GM23338 (cell line): Measurements from ENCODE around the gene RPS6KA5. TPM values are rescaled to one million over a fixed set of nuclear protein-coding genes. Genes with fewer than 3 reads are reported as not detected.

Experiments used
- ATAC-seq: fragments of 200-7000 bp; cut with Tn5 transposase; 3 replicates; pipeline ENCODE4 v1.9.1; 2020
- DNase-seq: peaks from one replicate; pipeline ENCODE4 v3.0.0-alpha.2; 2015; ENCODE audit warnings: low spot score
- H2AFZ ChIP-seq: fragments of 200-600 bp; sonication (generic); 2 replicates; pipeline ENCODE4 v1.8.0; 2016; ENCODE audit warnings: antibody characterized with exemption, mild to moderate bottlenecking, moderate library complexity
- H3F3A ChIP-seq: fragments of 200-600 bp; sonication (generic); replicated peaks from 2 replicates; pipeline ENCODE4 v1.8.0; 2017; ENCODE audit warnings: antibody characterized with exemption, mixed run types, low read depth
- H3K27ac ChIP-seq: fragments of 200-600 bp; sonication (generic); 2 replicates; pipeline ENCODE4 v1.6.1; 2016; ENCODE audit warnings: low read depth
- H3K27me3 ChIP-seq: fragments of 200-600 bp; sonication (generic); 2 replicates; pipeline ENCODE4 v1.8.0; 2016; ENCODE audit warnings: mild to moderate bottlenecking, mixed run types, moderate library complexity; ENCODE audit not compliant: insufficient read depth
- H3K36me3 ChIP-seq: fragments of 200-600 bp; sonication (generic); 2 replicates; pipeline ENCODE4 v1.8.0; 2016; ENCODE audit warnings: mild to moderate bottlenecking; ENCODE audit not compliant: insufficient read depth
- H3K4me1 ChIP-seq: fragments of 200-600 bp; sonication (generic); 2 replicates; pipeline ENCODE4 v1.8.0; 2016; ENCODE audit warnings: mild to moderate bottlenecking, moderate library complexity; ENCODE audit not compliant: insufficient read depth
- H3K4me2 ChIP-seq: fragments of 200-600 bp; sonication (generic); 2 replicates; pipeline ENCODE4 v1.7.1; 2017; ENCODE audit warnings: mixed run types
- H3K4me3 ChIP-seq: fragments of 200-600 bp; sonication (generic); 2 replicates; pipeline ENCODE4 v1.6.1; 2016; ENCODE audit warnings: mixed run types
- H3K79me2 ChIP-seq: fragments of 200-600 bp; sonication (generic); replicated peaks from 2 replicates; pipeline ENCODE4 v1.8.0; 2017; ENCODE audit warnings: mild to moderate bottlenecking; ENCODE audit not compliant: insufficient read depth
- H3K9me2 ChIP-seq: fragments of 200-600 bp; sonication (generic); 2 replicates; pipeline ENCODE4 v1.8.0; 2017; ENCODE audit not compliant: insufficient read depth
- H4K20me1 ChIP-seq: fragments of 200-600 bp; sonication (generic); replicated peaks from 2 replicates; pipeline ENCODE4 v1.8.0; 2017; ENCODE audit warnings: mild to moderate bottlenecking; ENCODE audit not compliant: insufficient read depth
- H3K27ac Mint-ChIP-seq: 2 replicates; pipeline ENCODE4 v1.8.0; 2020; ENCODE audit warnings: inconsistent platforms, mild to moderate bottlenecking, moderate library complexity, mixed read lengths
- H3K27me3 Mint-ChIP-seq: 3 replicates; pipeline ENCODE4 v1.8.0; 2022; ENCODE audit warnings: low read depth, mild to moderate bottlenecking, moderate library complexity, mixed read lengths, inconsistent platforms; ENCODE audit not compliant: insufficient read depth, poor library complexity
- H3K36me3 Mint-ChIP-seq: 3 replicates; pipeline ENCODE4 v1.8.0; 2021; ENCODE audit warnings: low read depth, mild to moderate bottlenecking, inconsistent platforms, moderate library complexity, mixed read lengths
- H3K4me1 Mint-ChIP-seq: 3 replicates; pipeline ENCODE4 v1.8.0; 2020; ENCODE audit warnings: mild to moderate bottlenecking, inconsistent platforms, mixed read lengths
- H3K4me3 Mint-ChIP-seq: 3 replicates; pipeline ENCODE4 v1.8.0; 2021; ENCODE audit warnings: moderate library complexity, mild to moderate bottlenecking, inconsistent platforms, mixed read lengths
- H3K9me3 Mint-ChIP-seq: 3 replicates; pipeline ENCODE4 v1.8.0; 2020; ENCODE audit warnings: moderate library complexity, mild to moderate bottlenecking, inconsistent platforms, mixed read lengths
- CREB1 ChIP-seq: fragments of 250-450 bp; sonication (Bioruptor Pico); IDR thresholded peaks from 2 replicates; pipeline ENCODE4 v1.5.0; 2020; ENCODE audit warnings: low read depth, mild to moderate bottlenecking, moderate library complexity
- ETS1 ChIP-seq: IDR thresholded peaks from 2 replicates; pipeline ENCODE4 v1.6.1; 2016; ENCODE audit warnings: antibody characterized with exemption
- EZH2 ChIP-seq: fragments of 200-600 bp; sonication (generic); IDR thresholded peaks from one replicate; pipeline ENCODE4 v1.8.0; 2017; ENCODE audit warnings: antibody characterized with exemption, mild to moderate bottlenecking, low read depth; ENCODE audit not compliant: unreplicated experiment
- EZH2phosphoT487 ChIP-seq: fragments of 200-600 bp; sonication (generic); IDR thresholded peaks from one replicate; pipeline ENCODE4 v1.8.1; 2018; ENCODE audit warnings: antibody characterized with exemption; ENCODE audit not compliant: unreplicated experiment
- JUNB ChIP-seq: IDR thresholded peaks from one replicate; pipeline ENCODE4 v1.6.1; 2016; ENCODE audit warnings: antibody characterized with exemption; ENCODE audit not compliant: unreplicated experiment
- NANOG ChIP-seq: IDR thresholded peaks from 2 replicates; pipeline ENCODE4 v1.6.1; 2016; ENCODE audit warnings: antibody characterized with exemption, borderline replicate concordance
- POLR2AphosphoS5 ChIP-seq: IDR thresholded peaks from 2 replicates; pipeline ENCODE4 v1.6.1; 2016; ENCODE audit warnings: antibody characterized with exemption, low read depth
- STAT1 ChIP-seq: IDR thresholded peaks from one replicate; pipeline ENCODE4 v1.6.1; 2016; ENCODE audit warnings: antibody characterized with exemption; ENCODE audit not compliant: unreplicated experiment
- ZNF114 ChIP-seq: fragments of 250-450 bp; sonication (Bioruptor Pico); IDR thresholded peaks from 2 replicates; pipeline ENCODE4 v1.5.0; 2020; ENCODE audit warnings: mild to moderate bottlenecking, moderate library complexity
- ZNF331 ChIP-seq: fragments of 250-450 bp; sonication (Bioruptor Pico); IDR thresholded peaks from 2 replicates; pipeline ENCODE4 v1.5.0; 2020; ENCODE audit warnings: low read depth, mild to moderate bottlenecking, moderate library complexity
- polyA plus RNA-seq: library from polyadenylated mRNA; unstranded; fragments of >200 nt; fragmentation: Nextera tagmentation; extraction: Ambion mirVana; gene quantifications from 2 replicates; pipeline ENCODE4 v1.2.1, GENCODE V29; 2016
- total RNA-seq: library from RNA; depleted of rRNA; stranded (reverse); fragments of >200 nt; shearing (Covaris generic); gene quantifications from 2 replicates; pipeline ENCODE4 v1.2.3, GENCODE V29; 2014
- TF ChIP-seq, protein P1 (sequence below): fragments of 250-450 bp; sonication (Bioruptor Pico); IDR thresholded peaks from 2 replicates; pipeline ENCODE4 v1.5.0; 2020; ENCODE audit warnings: mild to moderate bottlenecking, moderate library complexity
- TF ChIP-seq, protein P2 (sequence below), 2 experiments: fragments of 200-600 bp in 1 of 2; sonication (generic) in 1 of 2; conservative IDR thresholded peaks; 2 replicates each; pipeline versions ENCODE4 v1.5.1 to v1.6.1; 2016 to 2017; ENCODE audit warnings: antibody characterized with exemption in 2 of 2, low read depth in 2 of 2, mild to moderate bottlenecking in 2 of 2, moderate library complexity in 1 of 2

RPS6KA5 gene
- total and polyA plus RNA-seq, 2 experiments from 2014 or later, result 2.1 to 2.4 TPM

- H3K27me3 ChIP-seq, result peaks cover 13% of the 10 kb centered on the region
- peaks cover 20% of the 10 kb centered on the region for H3K36me3 Mint-ChIP-seq
- no peaks in the 10 kb centered on the region for H3K36me3 ChIP-seq
- no peaks in the 10 kb centered on the region for H3F3A ChIP-seq
- no peak overlapping the region for H3K4me2 ChIP-seq
- H3K9me3 Mint-ChIP-seq, result peaks cover 33% of the 10 kb centered on the region
- H3K9me2 ChIP-seq, result no peaks in the 10 kb centered on the region
- H3K27ac ChIP-seq, result no peak overlapping the region
- TF ChIP-seq ETS1, result no peak
- TF ChIP-seq, protein P1, sequence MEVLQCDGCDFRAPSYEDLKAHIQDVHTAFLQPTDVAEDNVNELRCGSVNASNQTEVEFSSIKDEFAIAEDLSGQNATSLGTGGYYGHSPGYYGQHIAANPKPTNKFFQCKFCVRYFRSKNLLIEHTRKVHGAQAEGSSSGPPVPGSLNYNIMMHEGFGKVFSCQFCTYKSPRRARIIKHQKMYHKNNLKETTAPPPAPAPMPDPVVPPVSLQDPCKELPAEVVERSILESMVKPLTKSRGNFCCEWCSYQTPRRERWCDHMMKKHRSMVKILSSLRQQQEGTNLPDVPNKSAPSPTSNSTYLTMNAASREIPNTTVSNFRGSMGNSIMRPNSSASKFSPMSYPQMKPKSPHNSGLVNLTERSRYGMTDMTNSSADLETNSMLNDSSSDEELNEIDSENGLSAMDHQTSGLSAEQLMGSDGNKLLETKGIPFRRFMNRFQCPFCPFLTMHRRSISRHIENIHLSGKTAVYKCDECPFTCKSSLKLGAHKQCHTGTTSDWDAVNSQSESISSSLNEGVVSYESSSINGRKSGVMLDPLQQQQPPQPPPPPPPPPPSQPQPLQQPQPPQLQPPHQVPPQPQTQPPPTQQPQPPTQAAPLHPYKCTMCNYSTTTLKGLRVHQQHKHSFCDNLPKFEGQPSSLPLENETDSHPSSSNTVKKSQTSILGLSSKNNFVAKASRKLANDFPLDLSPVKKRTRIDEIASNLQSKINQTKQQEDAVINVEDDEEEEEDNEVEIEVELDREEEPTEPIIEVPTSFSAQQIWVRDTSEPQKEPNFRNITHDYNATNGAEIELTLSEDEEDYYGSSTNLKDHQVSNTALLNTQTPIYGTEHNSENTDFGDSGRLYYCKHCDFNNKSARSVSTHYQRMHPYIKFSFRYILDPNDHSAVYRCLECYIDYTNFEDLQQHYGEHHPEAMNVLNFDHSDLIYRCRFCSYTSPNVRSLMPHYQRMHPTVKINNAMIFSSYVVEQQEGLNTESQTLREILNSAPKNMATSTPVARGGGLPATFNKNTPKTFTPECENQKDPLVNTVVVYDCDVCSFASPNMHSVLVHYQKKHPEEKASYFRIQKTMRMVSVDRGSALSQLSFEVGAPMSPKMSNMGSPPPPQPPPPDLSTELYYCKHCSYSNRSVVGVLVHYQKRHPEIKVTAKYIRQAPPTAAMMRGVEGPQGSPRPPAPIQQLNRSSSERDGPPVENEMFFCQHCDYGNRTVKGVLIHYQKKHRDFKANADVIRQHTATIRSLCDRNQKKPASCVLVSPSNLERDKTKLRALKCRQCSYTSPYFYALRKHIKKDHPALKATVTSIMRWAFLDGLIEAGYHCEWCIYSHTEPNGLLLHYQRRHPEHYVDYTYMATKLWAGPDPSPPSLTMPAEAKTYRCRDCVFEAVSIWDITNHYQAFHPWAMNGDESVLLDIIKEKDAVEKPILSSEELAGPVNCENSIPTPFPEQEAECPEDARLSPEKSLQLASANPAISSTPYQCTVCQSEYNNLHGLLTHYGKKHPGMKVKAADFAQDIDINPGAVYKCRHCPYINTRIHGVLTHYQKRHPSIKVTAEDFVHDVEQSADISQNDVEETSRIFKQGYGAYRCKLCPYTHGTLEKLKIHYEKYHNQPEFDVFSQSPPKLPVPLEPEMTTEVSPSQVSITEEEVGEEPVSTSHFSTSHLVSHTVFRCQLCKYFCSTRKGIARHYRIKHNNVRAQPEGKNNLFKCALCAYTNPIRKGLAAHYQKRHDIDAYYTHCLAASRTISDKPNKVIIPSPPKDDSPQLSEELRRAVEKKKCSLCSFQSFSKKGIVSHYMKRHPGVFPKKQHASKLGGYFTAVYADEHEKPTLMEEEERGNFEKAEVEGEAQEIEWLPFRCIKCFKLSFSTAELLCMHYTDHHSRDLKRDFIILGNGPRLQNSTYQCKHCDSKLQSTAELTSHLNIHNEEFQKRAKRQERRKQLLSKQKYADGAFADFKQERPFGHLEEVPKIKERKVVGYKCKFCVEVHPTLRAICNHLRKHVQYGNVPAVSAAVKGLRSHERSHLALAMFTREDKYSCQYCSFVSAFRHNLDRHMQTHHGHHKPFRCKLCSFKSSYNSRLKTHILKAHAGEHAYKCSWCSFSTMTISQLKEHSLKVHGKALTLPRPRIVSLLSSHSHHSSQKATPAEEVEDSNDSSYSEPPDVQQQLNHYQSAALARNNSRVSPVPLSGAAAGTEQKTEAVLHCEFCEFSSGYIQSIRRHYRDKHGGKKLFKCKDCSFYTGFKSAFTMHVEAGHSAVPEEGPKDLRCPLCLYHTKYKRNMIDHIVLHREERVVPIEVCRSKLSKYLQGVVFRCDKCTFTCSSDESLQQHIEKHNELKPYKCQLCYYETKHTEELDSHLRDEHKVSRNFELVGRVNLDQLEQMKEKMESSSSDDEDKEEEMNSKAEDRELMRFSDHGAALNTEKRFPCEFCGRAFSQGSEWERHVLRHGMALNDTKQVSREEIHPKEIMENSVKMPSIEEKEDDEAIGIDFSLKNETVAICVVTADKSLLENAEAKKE, result no peak
- TF ChIP-seq ZNF331 (CRISPR knock-in tag), result no peak
- TF ChIP-seq, protein P2, sequence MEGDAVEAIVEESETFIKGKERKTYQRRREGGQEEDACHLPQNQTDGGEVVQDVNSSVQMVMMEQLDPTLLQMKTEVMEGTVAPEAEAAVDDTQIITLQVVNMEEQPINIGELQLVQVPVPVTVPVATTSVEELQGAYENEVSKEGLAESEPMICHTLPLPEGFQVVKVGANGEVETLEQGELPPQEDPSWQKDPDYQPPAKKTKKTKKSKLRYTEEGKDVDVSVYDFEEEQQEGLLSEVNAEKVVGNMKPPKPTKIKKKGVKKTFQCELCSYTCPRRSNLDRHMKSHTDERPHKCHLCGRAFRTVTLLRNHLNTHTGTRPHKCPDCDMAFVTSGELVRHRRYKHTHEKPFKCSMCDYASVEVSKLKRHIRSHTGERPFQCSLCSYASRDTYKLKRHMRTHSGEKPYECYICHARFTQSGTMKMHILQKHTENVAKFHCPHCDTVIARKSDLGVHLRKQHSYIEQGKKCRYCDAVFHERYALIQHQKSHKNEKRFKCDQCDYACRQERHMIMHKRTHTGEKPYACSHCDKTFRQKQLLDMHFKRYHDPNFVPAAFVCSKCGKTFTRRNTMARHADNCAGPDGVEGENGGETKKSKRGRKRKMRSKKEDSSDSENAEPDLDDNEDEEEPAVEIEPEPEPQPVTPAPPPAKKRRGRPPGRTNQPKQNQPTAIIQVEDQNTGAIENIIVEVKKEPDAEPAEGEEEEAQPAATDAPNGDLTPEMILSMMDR (conservative IDR thresholded peaks at IDR 0.05; ENCODE audit: low read depth in 2 of 2), result no peak
- TF ChIP-seq STAT1, result no peak
- TF ChIP-seq EZH2, result no peak
- no peak for TF ChIP-seq ZNF114 (CRISPR knock-in tag)
- TF ChIP-seq POLR2AphosphoS5, result no peak
- TF ChIP-seq JUNB, result no peak
- no peak for TF ChIP-seq NANOG
- TF ChIP-seq EZH2phosphoT487, result no peak
- TF ChIP-seq CREB1, result no peak
- H3K4me1 ChIP-seq, result peaks cover 13% of the 10 kb centered on the region
- no peak overlapping the region for H2AFZ ChIP-seq
- H3K4me3 ChIP-seq, result no peak overlapping the region
- DNase-seq (no peak), ATAC-seq (no peak)
- H3K27ac Mint-ChIP-seq, result no peak overlapping the region
- H3K4me3 Mint-ChIP-seq, result no peak overlapping the region
- peaks cover 8% of the 10 kb centered on the region for H3K4me1 Mint-ChIP-seq
- H3K27me3 Mint-ChIP-seq, result peaks cover 10% of the 10 kb centered on the region
- no peaks in the 10 kb centered on the region for H3K79me2 ChIP-seq
- no peaks in the 10 kb centered on the region for H4K20me1 ChIP-seq
These were observed 240.6 kb downstream of the RPS6KA5 start for GRCh38 chr14:90819734-90820393.
